GM12891 (cell line): Measurements from ENCODE around the gene DMD.

Source experiments
- DNase-seq: peaks from one replicate; pipeline ENCODE4 v3.0.0; 2011; ENCODE audit warnings: low spot score; ENCODE audit not compliant: insufficient read length
- FAIRE-seq: peaks from 2 replicates; lab custom pipeline; 2011; peaks lifted over from hg19 to GRCh38; lab: Jason Lieb, UNC
- PAX5 ChIP-seq: IDR thresholded peaks from 2 replicates; pipeline ENCODE4 v1.6.1; 2011; ENCODE audit warnings: low read length, moderate library complexity, mild to moderate bottlenecking; ENCODE audit not compliant: insufficient read depth, severe bottlenecking
- POLR2A ChIP-seq: IDR thresholded peaks from 2 replicates; pipeline ENCODE4 v1.6.1; 2011; ENCODE audit warnings: low read depth, low read length, control low read depth
- POLR2AphosphoS5 ChIP-seq: IDR thresholded peaks from 2 replicates; pipeline ENCODE4 v1.6.1; 2011; ENCODE audit warnings: low read depth, low read length, control low read depth
- POU2F2 ChIP-seq: IDR thresholded peaks from 2 replicates; pipeline ENCODE4 v1.6.1; 2011; ENCODE audit warnings: low read depth, mild to moderate bottlenecking, control low read depth, low read length, moderate library complexity
- SPI1 ChIP-seq: IDR thresholded peaks from 2 replicates; pipeline ENCODE4 v1.6.1; 2011; ENCODE audit warnings: low read depth, low read length, control low read depth
- TAF1 ChIP-seq: IDR thresholded peaks from 2 replicates; pipeline ENCODE4 v1.6.1; 2011; ENCODE audit warnings: low read depth, low read length, control low read depth

The DMD gene

DNA sequence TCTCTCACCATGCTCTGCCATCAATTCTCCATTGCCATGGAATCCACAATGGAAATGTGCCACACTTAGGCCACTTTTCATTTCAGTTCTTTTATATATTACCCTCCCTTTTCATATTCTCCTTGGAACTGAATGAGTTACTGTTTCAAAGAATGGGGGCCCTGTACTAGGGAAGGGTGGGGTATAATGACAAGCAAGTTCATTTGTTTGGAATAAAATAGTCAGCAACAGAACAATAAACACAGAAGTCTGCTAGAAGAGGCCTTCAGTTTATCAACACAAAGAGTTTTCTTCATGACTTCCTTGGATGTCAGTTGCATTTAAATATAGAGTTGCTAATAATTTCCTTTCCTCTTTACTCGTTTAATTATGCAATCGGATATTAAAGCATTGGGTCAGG lies 1661.2 kb downstream of the DMD start:
- no peak for FAIRE-seq
- TF ChIP-seq POU2F2 (no peak), TAF1 (no peak)
- no peak for DNase-seq

DNA sequence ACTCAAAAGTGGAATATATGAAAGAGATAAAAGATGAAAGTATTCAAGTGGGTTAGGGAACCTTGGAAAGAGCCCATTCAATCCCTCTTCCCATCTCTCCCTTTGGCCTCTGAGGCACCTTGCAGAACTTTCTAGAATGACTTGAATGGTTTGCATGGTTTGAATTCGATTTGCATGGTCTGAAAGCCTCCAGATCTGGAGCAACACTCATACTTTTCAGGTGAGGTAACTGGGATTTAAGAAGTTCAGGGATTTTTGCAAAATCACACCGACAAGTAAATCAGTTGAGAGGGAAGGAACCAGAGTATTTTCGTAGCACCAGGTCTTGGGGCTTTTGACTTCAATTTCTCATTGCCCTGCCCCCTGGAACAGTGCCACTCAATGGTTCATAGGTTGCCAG lies 1663.5 kb downstream of the DMD start:
- DNase-seq (no peak), FAIRE-seq (no peak)
- TF ChIP-seq TAF1 (no peak), POLR2AphosphoS5 (no peak), POLR2A (no peak), POU2F2 (no peak), PAX5 (no peak), SPI1 (no peak)

DNA sequence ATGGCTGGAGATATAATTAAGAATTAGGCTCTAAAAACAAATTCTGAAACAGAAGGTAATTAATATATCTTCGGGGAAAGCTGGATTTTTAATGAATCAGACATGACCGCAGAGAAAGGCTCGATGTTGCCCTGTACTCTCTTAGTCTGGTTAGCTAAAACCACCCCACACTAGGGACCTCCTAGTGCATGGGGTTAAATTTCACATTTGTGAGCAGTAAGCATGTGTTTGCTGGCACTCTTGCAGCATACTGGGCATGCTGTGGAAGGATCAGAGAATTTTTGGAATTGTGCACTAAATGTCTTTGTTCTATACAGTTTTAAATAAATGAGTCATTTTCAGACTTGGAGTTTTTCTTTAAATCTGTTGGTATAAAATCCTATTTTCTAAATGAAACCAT lies 1663.9 kb downstream of the DMD start:
- TF ChIP-seq TAF1 = no peak
- no peak for TF ChIP-seq PAX5
- TF ChIP-seq POLR2A = no peak
- DNase-seq = no peak
- no peak for FAIRE-seq

DNA sequence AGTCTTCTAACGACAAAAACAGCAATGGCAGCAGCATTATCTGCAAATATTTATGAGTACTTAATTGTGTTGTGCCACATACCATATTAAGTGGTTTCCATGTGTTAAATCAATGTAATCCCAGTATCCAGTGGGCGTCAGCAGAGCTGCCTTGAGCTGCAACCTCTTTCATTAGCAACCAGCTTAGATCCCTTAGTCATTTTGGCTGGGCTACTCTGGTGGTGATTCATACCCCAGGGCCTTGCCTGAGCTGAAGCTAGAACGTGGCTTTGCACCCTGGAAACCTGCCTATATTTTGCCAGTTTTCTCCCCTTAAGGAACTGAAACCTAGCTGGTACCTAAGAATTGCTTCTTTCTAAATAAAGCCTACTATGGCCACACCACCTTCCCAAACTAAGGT lies 1665.2 kb downstream of the DMD start:
- TF ChIP-seq POLR2A (no peak), TAF1 (no peak), PAX5 (no peak), SPI1 (no peak), POLR2AphosphoS5 (no peak), POU2F2 (no peak)
- DNase-seq (no peak), FAIRE-seq (no peak)

DNA sequence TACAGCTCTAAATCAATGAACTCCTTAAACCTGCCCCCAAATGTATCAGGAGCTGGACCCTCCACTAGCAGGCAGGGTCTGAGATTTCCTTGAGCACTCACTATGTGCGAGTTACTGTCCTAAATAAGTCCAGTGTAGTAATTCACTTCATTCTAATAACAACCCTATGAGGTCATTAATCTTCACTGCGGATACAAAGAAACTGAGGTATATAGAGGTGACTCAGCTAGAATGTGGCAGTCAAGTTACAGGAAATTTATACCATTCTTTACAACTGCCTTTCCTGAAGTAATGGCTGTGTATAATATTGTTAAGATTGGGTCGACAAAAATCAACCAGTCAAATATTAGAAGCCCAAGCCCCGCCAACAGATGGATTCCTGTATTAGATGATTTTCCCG lies 1665.6 kb downstream of the DMD start:
- DNase-seq = no peak
- FAIRE-seq = no peak
- TF ChIP-seq SPI1 = no peak
- TF ChIP-seq POLR2AphosphoS5 = no peak
- TF ChIP-seq TAF1 = no peak
- no peak for TF ChIP-seq POLR2A
- no peak for TF ChIP-seq PAX5
- TF ChIP-seq POU2F2 = no peak

DNA sequence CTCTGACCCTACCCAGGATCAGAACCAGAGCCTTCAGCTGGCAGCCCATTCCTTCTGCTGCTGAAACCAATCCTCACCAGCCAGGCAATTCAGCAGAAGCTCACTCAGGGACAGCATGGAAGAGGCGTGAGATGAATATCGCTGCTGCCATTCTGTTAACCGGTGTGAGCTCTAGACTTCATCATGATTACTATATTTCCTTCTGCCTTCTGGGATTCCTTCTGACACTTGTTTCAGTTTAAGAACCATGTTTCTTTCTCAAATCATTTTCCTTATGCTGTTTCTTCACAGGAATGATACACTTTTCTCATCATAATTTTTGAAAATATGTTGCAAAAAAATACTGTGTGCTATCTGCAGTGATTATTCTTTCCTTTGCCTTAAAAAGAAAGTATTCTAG lies 1666.2 kb downstream of the DMD start:
- DNase-seq = no peak
- TF ChIP-seq PAX5 = no peak
- TF ChIP-seq POU2F2 = no peak
- TF ChIP-seq POLR2AphosphoS5 = no peak
- no peak for TF ChIP-seq TAF1
- no peak for TF ChIP-seq POLR2A
- no peak for TF ChIP-seq SPI1
- no peak for FAIRE-seq

DNA sequence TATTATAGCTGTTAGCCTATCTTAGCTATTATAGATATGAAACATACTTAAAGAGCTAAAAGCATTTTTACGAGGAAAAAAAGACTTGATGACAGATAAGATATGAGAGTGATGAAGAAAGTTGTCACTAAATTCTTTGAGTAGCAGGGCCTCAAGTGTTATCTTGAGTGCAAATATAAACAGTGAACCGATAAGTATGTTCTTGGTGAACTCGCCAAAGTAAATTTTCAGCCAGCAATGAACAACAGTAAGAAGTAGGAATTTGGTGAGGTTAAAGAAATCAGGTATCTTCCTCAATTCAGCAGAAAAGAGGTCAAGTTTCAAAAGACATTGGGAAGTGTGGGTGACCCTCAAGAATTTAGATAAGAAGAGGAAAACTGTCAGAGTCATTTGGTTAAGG lies 1667.7 kb downstream of the DMD start:
- TF ChIP-seq POLR2AphosphoS5 = no peak
- no peak for FAIRE-seq

DNA sequence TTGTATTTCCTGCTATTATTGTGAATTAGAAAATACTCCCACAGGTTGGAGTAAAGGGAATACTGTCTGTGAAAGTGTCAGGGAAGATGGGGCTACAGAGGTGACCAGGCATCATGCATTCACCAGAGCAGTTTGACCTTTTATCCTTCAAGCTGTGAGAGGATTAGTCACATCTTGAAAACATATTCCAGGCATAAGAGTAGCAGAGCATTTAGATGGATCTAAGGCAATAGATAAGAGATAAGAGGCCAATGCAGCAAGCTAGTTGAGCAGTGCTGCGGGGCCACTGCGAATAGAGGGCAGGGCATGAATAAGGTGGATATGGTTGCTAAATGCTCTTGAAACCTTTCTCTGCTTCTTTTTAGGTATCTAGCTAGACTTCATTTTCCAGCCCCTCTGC lies 1668.8 kb downstream of the DMD start:
- DNase-seq (no peak), FAIRE-seq (no peak)
- TF ChIP-seq TAF1 = no peak
- TF ChIP-seq SPI1 = no peak

More for the DNA sequence above, 1667.7 kb downstream of the DMD start:
- DNase-seq = no peak

DNA sequence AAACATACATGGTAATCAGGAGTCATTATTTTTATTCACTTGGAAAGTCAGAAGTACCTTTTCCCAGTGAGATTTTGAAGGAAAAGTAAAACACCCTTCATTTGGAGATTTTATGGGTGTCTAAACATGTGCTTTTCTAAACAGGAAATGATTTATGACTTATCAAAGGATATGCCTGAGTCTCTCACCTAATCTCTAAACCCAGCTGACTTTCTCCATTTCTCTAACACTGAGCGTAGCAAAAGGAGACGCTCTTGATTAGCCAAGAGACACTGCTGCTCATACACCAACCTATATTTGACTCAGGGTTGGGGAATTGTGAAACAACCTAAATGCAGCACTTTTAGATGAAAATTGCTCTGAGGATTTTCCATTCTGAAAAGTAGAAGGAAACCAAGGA lies 1671.0 kb downstream of the DMD start:
- DNase-seq (no peak), FAIRE-seq (no peak)
- TF ChIP-seq PAX5 (no peak), POLR2AphosphoS5 (no peak)

DNA sequence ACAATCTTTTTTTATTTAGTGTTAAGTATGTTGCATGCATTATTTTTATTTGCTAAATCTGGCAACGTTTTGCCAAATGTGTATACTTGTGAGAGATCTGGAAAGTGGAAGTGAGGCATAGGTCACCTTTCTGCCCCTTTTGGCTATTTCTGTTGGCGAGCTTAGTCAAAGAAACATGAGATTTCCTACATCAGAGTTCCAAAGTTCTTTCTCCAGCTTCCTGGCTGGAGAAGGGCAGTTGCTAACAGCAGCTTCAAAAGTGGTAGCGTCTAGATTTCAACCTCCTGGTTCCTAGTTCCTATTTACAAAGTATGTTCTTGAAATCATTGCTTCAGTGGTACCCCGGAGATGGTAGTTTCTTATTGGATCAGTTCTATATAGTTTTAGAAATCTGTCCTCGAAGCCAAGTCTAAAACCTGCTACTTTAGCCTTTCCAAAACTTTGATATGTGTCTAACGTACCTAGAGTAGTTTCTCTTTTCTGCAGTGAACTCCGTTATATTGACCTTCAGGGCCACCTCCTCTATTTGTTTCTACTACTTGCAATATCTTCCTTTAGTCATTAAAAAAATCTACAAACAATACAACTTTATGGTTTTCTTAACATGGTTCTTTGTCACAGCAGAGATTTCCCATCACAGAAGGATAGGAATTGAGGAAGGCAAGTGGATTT lies 1683.8 kb downstream of the DMD start:
- FAIRE-seq = no peak
- no peak for DNase-seq
- TF ChIP-seq PAX5 = no peak
- TF ChIP-seq SPI1 = no peak
- no peak for TF ChIP-seq TAF1

DNA sequence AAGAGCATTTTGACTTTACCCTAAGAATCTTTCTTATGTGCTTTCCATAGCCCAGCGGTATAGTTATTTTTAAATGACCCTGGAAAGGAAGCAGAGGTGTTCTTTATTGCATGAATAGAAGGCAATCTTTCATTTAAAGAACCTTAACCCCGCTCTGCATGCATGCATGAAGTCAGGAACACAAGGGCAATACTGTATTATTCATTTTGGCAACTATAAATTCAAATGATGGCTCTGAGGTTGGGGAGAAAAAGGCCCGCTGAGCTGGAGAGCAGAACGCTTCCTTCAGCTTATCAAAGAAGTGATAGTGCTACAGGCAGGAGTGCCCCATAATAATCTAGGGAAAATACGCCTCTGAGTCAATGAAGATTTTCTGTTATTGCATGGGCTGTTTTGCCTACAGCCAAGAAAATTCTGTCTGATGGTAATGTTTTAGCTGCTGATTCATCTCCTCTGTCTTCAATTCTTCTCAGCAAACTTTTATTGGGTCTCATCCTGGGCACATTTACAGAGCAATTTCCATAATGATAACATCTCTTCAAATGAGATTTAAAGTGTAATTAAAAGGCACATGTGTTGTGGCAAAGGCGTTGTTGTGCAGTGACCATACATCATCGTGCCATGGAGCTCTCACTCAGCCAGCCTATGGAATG lies 1687.3 kb downstream of the DMD start:
- DNase-seq (no peak), FAIRE-seq (no peak)
- TF ChIP-seq POLR2AphosphoS5 (no peak), POU2F2 (no peak), TAF1 (no peak), POLR2A (no peak), SPI1 (no peak), PAX5 (no peak)

DNA sequence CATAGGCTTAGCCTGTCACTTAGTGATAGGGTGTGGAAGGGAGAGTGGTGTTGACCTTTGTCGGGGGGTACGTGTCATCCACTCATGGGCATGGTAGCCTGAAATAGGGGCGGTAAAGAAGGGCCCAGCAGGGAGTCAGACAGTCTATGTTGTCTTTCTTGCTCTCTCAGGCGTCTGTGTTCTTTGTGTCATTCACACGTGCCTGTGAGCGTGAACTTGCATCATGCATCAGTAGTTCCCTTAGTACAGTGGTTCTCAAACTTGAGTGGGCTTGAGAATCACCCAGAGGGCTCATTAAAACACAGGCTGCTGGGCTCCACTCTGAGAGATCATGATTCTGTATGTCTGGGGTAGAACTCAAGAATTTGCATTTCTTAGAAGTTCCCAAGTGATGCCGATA lies 1688.6 kb downstream of the DMD start:
- TF ChIP-seq SPI1 = no peak
- TF ChIP-seq POLR2A = no peak
- no peak for TF ChIP-seq POU2F2
- no peak for TF ChIP-seq POLR2AphosphoS5
- no peak for TF ChIP-seq TAF1
- TF ChIP-seq PAX5 = no peak
- no peak for DNase-seq
- FAIRE-seq = no peak
